Central memory CD4-positive, alpha-beta T cell (primary cell): ENCODE measurements around the gene SEZ6.

Experiments used
- DNase-seq: peaks from one replicate; pipeline ENCODE4 v3.0.0; 2022

SEZ6 gene

DNA sequence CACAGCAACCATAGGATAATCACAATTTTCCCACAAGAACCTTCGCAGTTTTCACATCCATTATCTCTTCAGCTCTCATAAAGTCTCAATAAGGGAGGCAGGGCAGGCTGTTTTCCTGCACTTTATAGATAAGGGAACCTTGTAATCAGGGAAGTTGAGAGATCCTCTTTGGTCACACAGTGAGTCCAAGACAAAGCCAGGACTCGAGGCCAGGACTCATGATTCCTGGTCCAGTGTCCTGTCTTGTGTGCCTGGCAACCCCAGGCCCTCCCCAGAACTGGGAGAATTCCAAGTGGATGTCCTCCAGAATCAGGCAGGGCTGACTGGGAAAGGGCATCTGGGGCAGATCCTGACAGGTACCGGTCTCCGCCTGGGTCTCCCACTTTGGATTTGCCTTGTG lies 31.4 kb downstream of the SEZ6 start:
- no peak for DNase-seq

GRCh38 chr17:28973425-28973824 lies 32.4 kb downstream of the SEZ6 start:
- no peak for DNase-seq

- DNase-seq = no peak
Observed at GRCh38 chr17:28972437-28972836, 33.4 kb downstream of the SEZ6 start.

- no peak for DNase-seq
Observed at GRCh38 chr17:28970879-28971278, 35.0 kb downstream of the SEZ6 start.

GRCh38 chr17:28969706-28970393 lies 36.0 kb downstream of the SEZ6 start:
- DNase-seq = no peak

DNA sequence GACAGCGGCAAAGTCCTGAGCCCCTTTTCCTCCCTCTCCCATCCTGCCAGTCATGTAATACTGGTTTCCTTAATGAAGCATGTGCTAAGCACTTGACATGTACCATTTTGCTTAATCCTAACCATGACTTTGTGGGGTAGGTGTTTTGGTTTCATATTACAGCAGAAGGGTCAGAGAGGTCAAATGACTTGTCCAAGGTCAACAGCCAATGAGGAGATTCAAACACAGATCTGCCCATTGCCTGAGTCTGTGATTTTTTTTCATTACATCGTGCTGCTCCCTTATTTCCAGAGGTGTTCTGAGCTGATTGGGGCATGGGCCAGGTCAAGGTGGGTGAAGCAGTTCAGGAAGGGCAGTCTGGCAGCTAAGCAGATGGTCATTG lies 36.9 kb downstream of the SEZ6 start:
- no peak for DNase-seq

DNA sequence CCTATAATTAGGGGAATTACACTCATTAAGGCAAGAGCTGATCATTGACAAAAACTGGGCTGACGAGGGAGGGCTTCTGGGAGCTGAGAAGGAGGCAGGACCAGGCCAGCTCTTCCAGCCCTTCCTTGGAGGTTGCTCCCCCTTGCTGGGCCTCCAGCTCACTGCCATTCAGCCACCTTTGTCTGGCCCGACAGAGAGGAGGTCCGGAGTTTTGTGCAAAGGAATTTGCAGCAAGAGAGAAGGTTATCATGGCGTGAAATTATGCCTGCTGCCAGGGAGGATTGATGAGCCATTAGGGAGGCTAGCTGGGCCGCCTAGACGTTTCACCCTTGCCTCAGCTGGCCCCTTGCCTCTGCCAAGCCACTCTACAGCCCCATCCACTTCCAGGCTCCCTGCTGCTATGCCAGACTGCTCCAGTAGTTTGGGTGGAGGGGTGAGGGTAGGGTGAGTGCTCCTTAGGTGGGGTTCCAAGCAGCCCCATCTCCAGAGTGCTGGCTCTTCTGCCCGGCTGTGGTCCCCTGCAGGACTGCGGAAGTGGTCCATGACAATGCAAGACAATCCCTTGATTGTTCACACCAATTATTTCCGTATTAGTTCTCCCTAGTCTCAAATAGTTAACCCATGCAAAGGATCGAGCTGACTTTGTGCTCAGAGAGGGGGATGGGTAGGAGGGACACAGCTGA lies 37.5 kb downstream of the SEZ6 start:
- DNase-seq = no peak

- DNase-seq = no peak
Observed at GRCh38 chr17:28967221-28968135, 38.4 kb downstream of the SEZ6 start.

DNA sequence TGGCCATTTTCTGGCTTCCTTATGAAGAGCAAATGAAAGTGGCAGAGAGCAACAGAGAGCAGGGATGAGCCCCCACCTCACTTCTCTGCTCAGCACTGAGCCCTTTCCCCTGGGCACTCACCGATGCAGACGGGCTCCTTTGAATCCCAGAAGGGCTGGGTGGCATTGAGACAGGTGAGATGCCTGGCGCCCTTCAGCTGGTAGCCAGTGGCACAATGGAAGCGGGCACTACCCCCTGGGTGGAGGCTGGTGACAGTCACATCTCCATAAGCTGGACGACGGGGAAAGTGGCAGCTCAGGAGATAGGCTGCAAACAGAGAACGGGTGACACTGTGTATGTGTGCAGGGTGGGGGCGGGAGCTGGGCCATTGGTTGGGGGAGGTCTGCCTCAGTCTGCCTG lies 42.0 kb downstream of the SEZ6 start:
- DNase-seq = no peak

DNA sequence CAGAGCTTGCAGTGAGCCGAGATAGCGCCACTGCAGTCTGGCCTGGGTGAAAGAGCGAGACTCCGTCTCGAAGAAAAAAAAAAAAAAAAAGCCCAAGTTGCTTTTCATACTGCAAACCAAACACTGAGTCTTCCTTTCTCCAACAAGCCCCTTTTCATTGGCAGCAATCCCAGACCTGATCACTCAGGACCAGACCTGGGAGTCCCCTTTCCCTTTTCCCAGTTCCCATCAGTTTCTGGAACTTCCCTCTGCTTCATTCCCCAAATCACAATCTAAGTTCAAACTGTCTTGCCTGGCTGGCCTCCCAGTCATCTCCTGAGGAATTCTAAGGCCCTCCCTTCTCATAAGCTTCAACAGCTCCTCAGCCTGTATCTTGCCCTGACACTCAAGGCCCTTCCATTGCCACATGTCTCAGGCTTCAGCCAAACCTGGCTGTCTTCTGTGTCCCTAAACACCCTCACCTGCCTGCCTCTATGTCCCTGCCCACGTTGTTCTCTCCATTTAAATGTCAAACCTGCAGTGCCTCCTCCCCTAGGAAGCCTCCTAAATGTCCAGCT lies 42.7 kb downstream of the SEZ6 start:
- no peak for DNase-seq

GRCh38 chr17:28961391-28961790 lies 44.4 kb downstream of the SEZ6 start:
- DNase-seq = no peak

DNA sequence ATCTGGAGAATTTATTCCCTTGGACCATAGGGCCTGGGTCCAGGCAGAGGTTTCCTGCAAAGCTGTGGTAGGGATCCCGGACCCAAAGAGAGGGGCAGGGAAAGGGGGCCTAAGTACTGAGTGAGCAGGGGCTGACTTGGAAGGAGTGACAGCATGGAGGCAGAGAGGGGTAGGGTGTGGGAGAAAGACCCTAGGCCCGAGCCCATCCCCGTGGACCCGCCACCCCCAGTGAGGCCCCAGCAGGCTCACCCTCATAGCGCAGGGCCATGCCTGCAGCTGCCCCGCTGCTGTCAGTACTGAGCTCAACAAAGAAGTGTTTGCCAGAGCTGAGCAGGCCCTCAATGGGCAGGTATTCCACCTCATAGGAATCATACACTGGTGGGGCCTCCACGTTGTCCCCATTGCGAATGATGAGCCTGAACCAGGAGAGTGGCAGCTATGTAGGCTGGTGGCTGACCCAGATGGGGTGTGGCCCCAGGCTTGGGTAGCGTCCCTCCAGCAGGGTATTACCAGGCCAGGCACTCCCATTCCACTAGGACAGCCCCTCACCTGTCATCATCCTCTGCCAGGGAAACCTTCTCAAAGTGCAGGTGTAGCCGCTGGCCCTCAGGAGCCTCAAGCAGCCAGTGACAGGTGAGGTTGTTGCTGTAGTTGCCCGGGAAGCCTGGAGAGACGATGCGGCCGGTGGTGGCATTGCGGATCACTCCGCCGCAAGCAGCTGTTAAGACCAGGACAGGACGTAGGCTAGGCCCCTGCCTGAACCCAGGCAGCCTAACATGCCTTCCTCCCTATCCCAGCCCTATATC lies 45.4 kb downstream of the SEZ6 start:
- no peak for DNase-seq

GRCh38 chr17:28959471-28959871 lies 46.4 kb downstream of the SEZ6 start:
- no peak for DNase-seq

- no peak for DNase-seq
Observed at GRCh38 chr17:28958820-28959455, 46.9 kb downstream of the SEZ6 start.

DNA sequence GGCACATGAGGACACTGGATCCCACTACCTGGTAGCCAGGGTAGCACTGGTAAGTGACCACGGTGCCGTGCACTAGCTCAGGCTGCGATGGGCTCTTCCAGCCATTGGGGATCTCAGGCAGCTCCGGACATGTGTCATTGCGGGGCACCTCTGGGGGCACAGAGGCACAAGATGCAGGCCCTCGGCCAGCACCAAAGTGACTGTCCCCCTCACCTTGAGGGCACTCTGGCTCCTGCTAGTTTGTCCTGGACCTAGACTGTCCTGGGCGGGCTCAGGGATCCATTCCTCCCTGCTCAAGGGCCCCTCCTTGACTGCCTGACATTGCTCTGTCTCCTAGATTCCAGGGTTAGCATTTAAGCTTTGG lies 47.9 kb downstream of the SEZ6 start:
- DNase-seq = no peak

GRCh38 chr17:28957277-28957991 lies 48.4 kb downstream of the SEZ6 start:
- no peak for DNase-seq

- DNase-seq = no peak
Observed at GRCh38 chr17:28956861-28957260, 49.0 kb downstream of the SEZ6 start.

GRCh38 chr17:28956112-28956511 lies 49.7 kb downstream of the SEZ6 start:
- DNase-seq = no peak

DNA sequence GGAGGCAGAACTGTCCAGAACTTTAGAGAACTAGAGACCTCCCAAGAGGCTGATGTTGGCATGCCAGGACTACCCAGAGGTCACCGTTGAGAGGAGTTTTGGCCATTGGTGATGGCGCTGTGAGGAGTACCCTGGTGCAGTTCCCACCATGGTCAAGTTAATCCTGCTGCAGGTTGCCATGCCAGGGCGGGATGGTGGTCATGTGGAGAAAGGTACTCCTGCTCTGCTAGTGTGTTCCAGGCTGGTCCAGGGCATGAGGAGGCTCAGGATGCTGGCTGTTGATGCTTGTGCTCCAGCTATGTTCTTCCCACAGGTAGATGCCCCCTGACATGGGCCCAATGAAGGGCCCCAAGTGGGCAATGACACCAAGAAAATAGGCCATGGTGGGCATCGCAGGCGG lies 50.4 kb downstream of the SEZ6 start:
- no peak for DNase-seq

- no peak for DNase-seq
Observed at GRCh38 chr17:28954886-28955285, 50.9 kb downstream of the SEZ6 start.

- DNase-seq = no peak
Observed at GRCh38 chr17:28953444-28954118, 52.3 kb downstream of the SEZ6 start.
